IPS-18a (cell line): ENCODE data around the gene HOXD13.
A peak's percentile ranks its signal among the peaks of the same experiment; 100 is the strongest.

ENCODE experiments used
- H3K27ac ChIP-seq: one replicate; pipeline ENCODE4 v1.5.1; 2013; ENCODE audit warnings: low read length
- H3K27me3 ChIP-seq: one replicate; pipeline ENCODE4 v1.6.1; 2013; ENCODE audit warnings: mild to moderate bottlenecking, low read length; ENCODE audit not compliant: control insufficient read depth, insufficient read depth
- H3K36me3 ChIP-seq: one replicate; pipeline ENCODE4 v1.6.1; 2013; ENCODE audit warnings: low read depth, low read length; ENCODE audit not compliant: control insufficient read depth
- H3K4me1 ChIP-seq: one replicate; pipeline ENCODE4 v1.6.1; 2013; ENCODE audit warnings: low read depth, low read length; ENCODE audit not compliant: control insufficient read depth
- H3K4me3 ChIP-seq: one replicate; pipeline ENCODE4 v1.5.1; 2013; ENCODE audit warnings: low read length
- H3K9ac ChIP-seq: one replicate; pipeline ENCODE4 v1.6.1; 2013; ENCODE audit warnings: mild to moderate bottlenecking, low read length, moderate library complexity
- H3K9me3 ChIP-seq: one replicate; pipeline ENCODE4 v1.6.1; 2013; ENCODE audit warnings: low read depth, low read length; ENCODE audit not compliant: control insufficient read depth

Gene HOXD13

DNA sequence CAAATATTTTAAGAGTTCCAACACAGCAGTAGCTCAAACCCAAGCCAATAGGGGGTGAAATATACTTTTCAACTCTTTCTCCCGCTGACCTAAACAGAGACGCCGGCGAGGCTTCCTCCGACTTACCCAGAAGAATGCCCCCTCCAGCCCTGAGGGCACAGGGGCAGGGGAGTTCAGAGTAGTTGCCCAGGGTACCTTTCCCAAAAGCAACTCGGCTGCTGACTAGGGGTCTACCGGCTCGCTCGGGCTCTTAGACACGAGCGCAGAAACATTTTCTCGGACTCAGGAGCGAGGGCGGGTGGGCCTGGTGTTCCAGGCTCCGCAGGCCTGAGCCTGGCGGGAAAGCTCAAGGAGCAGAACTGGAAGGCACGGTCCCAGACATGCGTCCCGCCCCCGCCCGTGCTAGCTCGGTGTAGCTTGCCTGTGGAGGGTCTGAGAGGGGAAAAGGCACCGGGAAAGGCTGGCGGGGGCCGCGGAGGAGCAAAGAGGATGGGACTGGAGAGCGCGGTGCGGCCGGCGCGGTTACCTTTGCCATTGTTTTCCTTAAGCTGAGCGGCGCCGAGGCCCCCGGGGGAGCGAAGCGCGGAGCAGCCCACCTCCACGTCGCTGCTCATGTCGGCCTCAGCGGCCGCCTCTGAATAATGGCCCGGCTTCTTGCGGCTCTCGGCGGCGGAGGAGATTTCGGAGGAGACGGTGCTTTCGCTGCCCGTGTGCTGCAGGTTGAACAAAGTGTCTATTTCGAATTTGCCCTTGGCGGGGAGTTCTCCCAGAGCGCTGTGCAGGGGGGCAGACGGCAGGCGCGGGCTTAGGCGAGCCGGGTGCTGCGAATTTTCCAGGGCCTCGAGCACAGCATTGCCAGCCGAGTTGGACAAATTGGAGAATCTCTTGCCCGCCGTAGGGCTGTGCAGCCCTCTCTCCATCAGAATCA is 9.4 kb upstream of the HOXD13 start:
- no peak overlapping the region for H3K9ac ChIP-seq
- no peak overlapping the region for H3K27ac ChIP-seq
- no peaks in the 10 kb centered on the region for H3K9me3 ChIP-seq
- peaks cover 10% of the 10 kb centered on the region for H3K4me1 ChIP-seq
- H3K36me3 ChIP-seq = no peaks in the 10 kb centered on the region
- no peak overlapping the region for H3K4me3 ChIP-seq
- H3K27me3 ChIP-seq = peaks cover 99% of the 10 kb centered on the region

DNA sequence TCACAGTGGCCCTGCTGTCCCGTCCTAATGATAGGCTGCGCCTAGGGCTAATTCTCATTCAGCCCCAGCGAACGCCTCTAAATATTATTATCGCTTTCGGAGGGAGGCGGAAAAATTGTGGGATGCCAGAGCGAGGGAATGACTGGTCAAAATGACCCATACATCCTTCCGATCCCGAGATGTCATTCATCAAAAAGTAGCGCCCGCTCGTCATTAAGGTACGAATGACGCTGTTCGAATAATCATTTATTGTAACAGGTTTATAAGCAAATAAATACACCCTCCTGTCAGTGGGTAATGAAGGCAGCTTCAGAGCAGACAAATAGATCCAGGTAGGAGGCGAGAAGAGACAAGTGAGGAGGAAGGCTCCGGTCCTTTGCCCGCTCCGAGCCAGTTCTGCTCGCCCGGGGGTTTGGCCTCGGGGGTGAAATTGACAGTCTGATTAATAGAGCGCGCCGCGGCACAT is 8.7 kb upstream of the HOXD13 start, which contains the start of gene EVX2:
EVX2 (minus strand) TSS at position 167 of the 466 bp plus-strand sequence. CDS start 186 bp downstream, outside the sequence.
- no peak within 1 kb of the TSS for H3K27ac ChIP-seq
- H3K4me3 ChIP-seq = no peak within 1 kb of the TSS
- H3K9me3 ChIP-seq = no peaks in the 10 kb centered on the region
- peaks cover 6% of the 10 kb centered on the region for H3K4me1 ChIP-seq
- H3K9ac ChIP-seq = no peak within 1 kb of the TSS
- H3K36me3 ChIP-seq = no peaks in the 10 kb centered on the region
- H3K27me3 ChIP-seq = peaks cover 99% of the 10 kb centered on the region

DNA sequence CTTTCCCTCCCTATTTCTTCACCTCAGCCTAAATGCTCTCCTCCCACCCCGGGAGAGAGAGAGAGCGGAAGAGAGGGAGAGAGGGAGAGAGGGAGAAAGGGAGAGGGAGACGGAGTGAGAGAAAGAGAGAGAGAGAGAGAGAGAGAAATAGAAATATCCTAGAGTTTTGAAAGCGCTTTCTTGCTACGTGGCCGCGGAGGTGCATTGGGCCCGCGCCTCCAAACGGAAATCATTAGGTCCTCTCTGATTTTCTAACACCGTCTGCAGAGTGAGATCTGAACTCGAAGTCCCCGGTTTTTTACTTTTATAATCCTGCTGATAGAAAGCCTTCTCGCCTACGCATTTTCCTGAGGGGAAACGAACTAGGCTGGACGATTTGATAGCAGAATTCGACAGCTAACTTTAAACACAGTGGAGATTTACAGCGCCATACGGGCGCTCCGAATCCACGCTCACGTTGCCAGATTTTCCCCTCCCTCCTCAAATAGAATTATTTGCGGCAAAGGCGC is 7.9 kb upstream of the HOXD13 start:
- Histone ChIP-seq H3K36me3 (no peaks in the 10 kb centered on the region), H3K4me1 (no peaks in the 10 kb centered on the region), H3K4me3 (no peak overlapping the region), H3K27me3 (peaks cover 99% of the 10 kb centered on the region), H3K27ac (no peak overlapping the region), H3K9me3 (no peaks in the 10 kb centered on the region), H3K9ac (no peak overlapping the region)

DNA sequence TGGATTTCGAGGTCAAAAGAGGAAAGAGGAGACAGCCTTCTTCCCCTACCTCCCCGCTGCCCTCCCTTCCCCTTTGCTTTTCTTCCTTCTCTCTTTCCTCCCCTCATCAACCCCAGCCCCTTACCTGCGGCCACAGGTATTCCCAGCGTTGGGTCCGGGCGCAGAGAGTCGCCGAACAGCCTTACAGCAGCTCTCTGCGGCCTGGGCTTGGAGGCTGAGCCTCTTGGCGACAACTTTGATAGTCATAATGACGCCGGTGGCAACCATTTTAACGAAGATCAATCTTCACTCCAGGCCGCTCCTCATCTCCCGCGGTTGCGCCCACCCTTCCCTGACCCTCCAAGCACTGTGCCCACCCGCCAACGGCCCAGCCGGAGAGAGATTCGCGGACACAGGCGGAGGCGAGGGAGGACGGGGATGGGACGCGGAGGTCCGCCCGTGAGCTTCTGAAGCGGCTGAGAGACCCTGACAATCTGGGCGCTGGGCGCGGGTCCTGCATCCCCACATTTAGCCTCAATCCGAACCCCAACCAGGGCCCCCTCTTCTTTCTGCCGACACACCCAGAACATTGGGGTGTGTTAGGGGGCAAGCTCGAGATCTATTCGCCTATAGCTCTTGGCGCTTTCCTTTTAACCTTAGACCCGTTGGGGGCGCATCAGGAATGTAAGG is 7.3 kb upstream of the HOXD13 start:
- Histone ChIP-seq H3K36me3 (no peaks in the 10 kb centered on the region), H3K27me3 (peaks cover 100% of the 10 kb centered on the region), H3K4me3 (no peak overlapping the region), H3K9ac (no peak overlapping the region), H3K4me1 (no peaks in the 10 kb centered on the region), H3K27ac (no peak overlapping the region), H3K9me3 (no peaks in the 10 kb centered on the region)

DNA sequence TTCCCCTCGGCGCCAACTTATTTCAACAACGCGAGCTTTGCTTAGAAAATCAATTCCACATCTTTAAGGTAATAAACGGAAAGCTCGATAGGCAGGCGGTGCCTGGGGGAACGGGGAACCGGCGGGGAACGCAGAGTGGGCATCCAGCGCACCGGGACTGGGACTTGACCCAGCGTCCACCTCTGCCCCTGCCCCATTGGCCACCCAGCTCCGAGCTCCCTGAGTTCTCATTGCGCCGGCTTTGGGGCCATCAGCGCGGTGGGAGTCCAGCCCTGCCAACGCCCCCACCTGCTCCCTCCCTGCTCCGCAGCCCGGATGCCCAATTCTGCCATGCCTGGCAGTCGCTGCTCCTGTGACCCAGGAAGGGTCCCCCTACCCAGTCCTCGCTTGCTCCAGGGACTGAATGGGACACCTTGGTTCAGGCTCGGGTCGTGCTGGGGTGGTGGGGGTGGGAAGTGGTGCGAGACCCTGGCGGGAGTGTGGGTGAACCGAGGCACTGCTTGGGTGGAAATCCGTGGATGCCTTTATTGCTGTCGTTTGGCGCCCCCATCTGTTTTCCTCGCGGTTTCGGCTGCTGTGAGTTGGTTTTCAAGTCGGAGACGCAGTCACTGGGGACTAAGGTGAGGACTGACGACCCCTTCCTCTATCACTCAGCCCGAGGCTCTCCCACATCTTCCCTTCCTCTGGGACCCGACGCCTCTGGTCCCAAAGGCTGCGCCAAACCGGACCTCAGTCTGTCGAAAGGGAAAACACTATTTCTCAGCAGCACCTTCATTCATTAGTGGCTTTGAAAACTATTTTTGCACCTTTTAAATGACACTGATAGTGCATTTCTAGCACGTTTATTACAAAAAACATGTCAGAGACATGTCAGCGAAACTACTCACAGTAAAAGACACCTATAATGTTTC is 6.4 kb upstream of the HOXD13 start:
- no peaks in the 10 kb centered on the region for H3K36me3 ChIP-seq
- H3K27ac ChIP-seq = no peak overlapping the region
- H3K9me3 ChIP-seq = no peaks in the 10 kb centered on the region
- H3K4me1 ChIP-seq = no peaks in the 10 kb centered on the region
- no peak overlapping the region for H3K9ac ChIP-seq
- H3K27me3 ChIP-seq = peaks cover 100% of the 10 kb centered on the region
- H3K4me3 ChIP-seq = no peak overlapping the region

DNA sequence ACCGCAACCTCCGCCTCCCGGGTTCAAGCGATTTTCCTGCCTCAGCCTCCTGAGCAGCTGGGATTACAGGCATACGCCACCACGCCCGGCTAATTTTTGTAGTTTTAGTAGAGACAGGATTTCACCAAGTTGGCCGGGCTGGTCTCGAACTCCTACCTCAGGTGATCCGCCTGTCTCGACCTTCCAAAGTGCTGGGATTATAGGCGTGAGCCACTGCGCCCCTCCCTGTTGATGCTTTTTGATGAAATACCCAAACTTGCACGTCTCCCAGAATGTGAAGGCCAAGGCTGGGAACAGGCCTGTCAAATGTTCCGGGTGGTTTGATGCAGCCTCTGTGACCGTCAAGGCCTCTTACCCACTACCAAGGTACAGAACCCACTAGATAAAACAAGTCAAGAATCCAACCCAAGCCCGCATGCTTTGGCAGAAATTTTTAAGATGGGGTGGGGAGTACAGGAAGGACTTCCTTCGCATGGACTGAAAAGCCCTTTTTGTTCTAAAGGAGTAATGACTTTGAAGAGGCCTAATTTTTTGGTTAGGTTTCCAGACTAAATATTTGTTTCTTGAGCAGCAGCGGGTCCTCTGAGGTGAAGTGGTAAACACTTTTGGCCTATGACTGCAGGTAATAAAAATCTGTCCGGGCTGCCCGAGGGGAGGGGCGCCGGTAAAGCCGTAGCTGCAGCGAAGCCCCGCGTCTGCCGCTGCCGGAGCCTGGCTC is 5.0 kb upstream of the HOXD13 start:
- Histone ChIP-seq H3K27me3 (peaks cover 100% of the 10 kb centered on the region), H3K9ac (no peak overlapping the region), H3K36me3 (no peaks in the 10 kb centered on the region), H3K27ac (no peak overlapping the region), H3K4me3 (peak overlapping the region; percentile 38), H3K9me3 (no peaks in the 10 kb centered on the region), H3K4me1 (no peaks in the 10 kb centered on the region)

DNA sequence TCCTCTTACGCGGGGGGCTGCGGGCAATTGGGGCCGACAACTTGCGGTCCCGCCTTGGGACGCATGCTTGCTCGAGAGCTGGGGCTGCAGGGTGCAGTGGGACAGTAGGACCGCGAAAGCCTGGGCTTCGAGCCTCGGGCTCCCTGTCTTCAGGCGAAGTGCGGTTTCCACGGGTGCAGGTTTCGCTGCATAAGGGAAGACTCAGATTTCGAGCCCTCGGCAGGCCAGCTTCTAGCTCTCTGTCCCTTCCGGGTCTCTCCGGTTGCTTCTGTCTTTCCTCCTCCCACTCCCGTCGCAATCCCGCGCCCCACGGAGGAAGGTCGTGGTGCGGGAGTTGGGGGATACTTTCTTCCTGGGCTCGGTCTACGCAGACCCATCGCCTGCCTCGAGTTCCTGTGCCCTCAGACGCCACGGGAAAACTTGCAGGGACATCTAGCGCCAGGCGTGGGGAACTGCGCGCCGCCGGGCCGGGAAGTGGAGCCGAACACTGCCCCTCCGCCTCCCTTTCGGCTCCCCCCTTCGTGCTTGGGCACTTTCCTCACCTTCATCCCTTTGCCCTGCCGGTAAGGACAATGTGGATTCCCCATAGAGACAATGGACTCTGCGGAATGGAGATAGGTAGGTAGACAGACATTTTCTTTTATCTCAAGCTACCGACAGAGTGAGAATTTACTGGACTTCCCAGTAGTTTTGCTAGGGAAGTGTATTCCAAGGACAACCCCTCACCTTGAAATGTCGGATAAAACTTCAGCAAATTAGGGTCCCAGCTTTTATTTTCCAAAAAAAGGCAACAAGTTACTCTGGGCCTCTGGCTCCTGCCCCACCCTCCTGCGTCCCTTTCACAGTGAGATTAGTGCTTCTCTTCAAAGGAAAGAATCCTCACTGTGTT is 4.2 kb upstream of the HOXD13 start:
- Histone ChIP-seq H3K4me1 (no peaks in the 10 kb centered on the region), H3K27ac (no peak overlapping the region), H3K36me3 (no peaks in the 10 kb centered on the region), H3K4me3 (peak overlapping the region; percentile 38), H3K9ac (no peak overlapping the region), H3K27me3 (peaks cover 100% of the 10 kb centered on the region), H3K9me3 (no peaks in the 10 kb centered on the region)

DNA sequence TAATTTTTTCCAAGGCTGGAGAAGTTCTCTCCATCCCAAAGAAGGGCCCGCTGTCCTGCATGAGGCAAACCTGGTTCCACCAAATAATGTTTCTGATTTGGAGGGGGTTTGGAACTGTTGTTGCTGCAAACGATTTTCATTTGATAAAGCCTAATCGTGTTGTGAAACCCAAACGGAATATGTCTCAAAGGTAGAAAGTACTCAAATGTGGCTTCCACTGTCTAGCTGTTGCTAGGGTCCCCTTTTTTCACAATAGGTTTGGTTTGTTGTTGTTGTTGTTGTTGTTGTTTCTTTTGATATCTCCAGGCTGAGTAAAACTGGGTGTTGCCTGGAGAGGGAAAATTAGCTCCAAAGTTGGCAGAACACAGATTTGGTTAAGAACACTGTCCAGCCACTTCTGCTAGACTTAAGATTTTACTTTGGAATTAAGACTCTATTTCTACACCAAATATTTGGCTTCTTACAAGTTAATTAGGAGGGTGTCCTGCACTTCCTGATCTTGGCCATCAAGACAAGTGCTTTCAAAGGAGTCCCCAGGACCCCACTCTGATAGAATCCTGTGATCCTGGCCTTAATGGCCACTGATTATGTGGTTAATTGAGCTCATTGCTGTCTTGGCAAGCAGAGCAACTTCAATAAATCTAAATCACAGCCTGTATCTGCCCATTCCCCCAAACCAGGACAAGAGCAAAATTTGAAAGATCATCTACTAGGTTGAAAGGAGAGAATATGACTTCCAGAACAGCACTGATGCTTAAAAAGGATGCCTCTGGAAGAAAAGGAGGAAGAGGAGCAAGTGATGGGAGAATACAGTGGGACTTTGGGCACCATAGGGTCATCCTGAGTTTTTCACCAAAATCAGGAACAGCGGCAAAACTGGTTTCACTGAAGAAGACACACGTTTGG is 3.3 kb upstream of the HOXD13 start:
- Histone ChIP-seq H3K4me1 (no peaks in the 10 kb centered on the region), H3K36me3 (no peaks in the 10 kb centered on the region), H3K9me3 (no peaks in the 10 kb centered on the region), H3K4me3 (no peak overlapping the region), H3K27ac (no peak overlapping the region), H3K27me3 (peaks cover 100% of the 10 kb centered on the region), H3K9ac (no peak overlapping the region)

DNA sequence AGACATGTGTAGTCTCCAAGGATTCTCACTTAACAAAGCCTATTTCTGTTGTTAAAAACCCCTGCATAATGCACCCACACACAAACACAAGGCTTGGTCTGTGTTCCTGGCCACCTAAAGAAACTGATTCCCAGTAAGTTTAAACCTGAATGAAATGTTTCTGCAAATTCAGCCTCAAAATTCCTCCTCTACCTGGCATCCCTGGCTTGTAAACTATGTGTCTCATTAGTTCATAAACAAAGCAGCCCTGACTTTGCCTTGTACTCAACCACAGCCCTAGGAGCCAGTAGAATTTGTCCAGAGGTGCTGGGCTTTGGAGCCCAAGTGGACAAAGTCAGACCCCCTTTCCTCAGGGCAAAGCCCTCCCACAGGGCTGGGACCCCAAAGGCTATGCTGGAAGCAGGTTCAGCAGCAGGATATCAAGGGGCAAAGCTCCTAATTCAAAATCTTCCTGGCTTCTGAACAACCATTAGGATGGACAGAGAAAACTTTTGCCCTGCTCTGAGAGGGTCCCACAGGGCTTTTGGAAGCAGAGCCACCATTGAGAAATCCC is 2.6 kb upstream of the HOXD13 start:
- Histone ChIP-seq H3K9ac (no peak overlapping the region), H3K27ac (no peak overlapping the region), H3K4me3 (no peak overlapping the region), H3K27me3 (peaks cover 100% of the 10 kb centered on the region), H3K9me3 (no peaks in the 10 kb centered on the region), H3K36me3 (no peaks in the 10 kb centered on the region), H3K4me1 (no peaks in the 10 kb centered on the region)
